Suprapubic skin (tissue), 3 donors: ENCODE measurements around the gene LINC01488.

Experiments
- CTCF ChIP-seq, 2 donors: fragments of 200-600 bp in 1 of 2; fragments of 450-650 bp in 1 of 2; sonication (generic) in 1 of 2; IDR thresholded peaks; one replicate each; pipeline ENCODE4 v1.5.1; 2016 to 2019; ENCODE audit warnings: antibody characterized with exemption in 2 of 2, mild to moderate bottlenecking in 1 of 2, moderate library complexity in 1 of 2
- POLR2A ChIP-seq, 2 donors: fragments of 450-650 bp; IDR thresholded peaks; one replicate each; pipeline ENCODE4 v1.6.1; 2017; ENCODE audit warnings: antibody characterized with exemption in 2 of 2, mild to moderate bottlenecking in 2 of 2, moderate library complexity in 2 of 2

GRCh38 chr11:69499918-69500284 lies 18.4 kb downstream of the LINC01488 start:
- TF ChIP-seq POLR2A (IDR thresholded peaks at IDR 0.05): no peak
- TF ChIP-seq CTCF (IDR thresholded peaks at IDR 0.05): no peak
